ENCODE measurements around the gene TAB2. TPM values are rescaled to one million over a fixed set of nuclear protein-coding genes. Genes with fewer than 3 reads are reported as not detected.

Gene TAB2
- total and polyA plus RNA-seq, 9 of the 15 experiments (the other 6 are each of a cell fraction or from before 2014, with no cell fraction given), result 9.1 to 38.3 (median 18.6) TPM

DNA sequence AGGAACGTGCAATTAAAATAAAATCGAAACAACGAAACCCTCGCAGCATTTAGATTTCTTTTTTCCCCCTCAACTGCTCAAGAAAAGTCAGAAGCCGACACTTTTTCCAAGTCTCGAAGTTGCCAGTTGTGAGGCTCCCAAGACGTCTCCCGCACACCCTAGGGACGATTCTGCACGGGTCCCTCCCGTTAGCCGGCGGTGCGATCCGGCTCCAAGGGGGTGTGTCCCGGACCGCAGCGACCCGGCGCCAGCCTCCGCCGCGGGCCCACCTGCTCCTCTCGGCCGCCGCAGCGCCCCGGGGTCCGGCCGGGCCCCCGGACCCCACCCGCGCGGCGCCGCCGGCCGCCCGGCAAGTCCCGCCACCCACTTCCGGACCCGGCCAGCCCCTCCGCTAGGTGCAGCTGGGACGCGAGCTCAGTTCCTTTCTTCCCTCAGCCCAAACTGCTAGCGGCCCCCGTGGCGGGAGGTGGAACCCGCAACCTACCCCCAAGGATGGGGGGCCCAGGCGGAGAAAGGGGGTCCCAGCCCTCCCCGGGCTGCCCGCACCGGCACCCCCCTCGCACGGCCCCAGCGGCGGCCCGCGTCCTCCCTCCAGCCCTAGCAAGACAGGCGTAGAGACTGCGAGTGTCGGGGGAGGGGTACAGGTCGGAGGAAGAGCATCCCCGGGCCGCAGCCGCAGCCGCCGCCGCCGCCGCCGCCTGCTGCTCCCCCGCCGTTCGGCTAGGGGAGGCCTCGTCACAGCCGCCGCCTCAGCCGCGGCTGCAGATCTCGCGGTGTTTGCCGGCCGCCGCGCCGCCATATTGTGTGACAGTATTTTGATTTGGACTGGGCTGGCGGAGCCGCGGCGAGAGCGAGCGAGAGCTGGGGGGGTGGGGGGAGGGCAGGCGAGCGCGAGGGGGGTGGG lies 520 bp upstream of the TAB2 start (continued):
- TF ChIP-seq TAF1 (IDR thresholded peaks at IDR 0.05; ENCODE audit: control insufficient read depth, extremely low read depth, insufficient read depth, low read length, severe bottlenecking) (peak; percentile 89), PTRF (tag; IDR thresholded peaks at IDR 0.05) (no peak), HDAC2 (IDR thresholded peaks at IDR 0.05) (peak; percentile 59; the same call in 1 of the 2 replicates), ZNF431 (CRISPR knock-in tag; IDR thresholded peaks at IDR 0.05) (no peak), FOXK1 (CRISPR knock-in tag; IDR thresholded peaks at IDR 0.05; ENCODE audit: borderline replicate concordance) (no peak), RBBP5 (IDR thresholded peaks at IDR 0.05; ENCODE audit: borderline replicate concordance, insufficient read depth, low read length, poor library complexity, severe bottlenecking) (peak; percentile 98), ZBTB40 (IDR thresholded peaks at IDR 0.05) (peak; percentile 64), ZBTB40 (CRISPR knock-in tag; IDR thresholded peaks at IDR 0.05) (no peak), ILK (tag; IDR thresholded peaks at IDR 0.05; ENCODE audit: borderline replicate concordance, low read depth) (no peak), SIN3B (IDR thresholded peaks at IDR 0.05; ENCODE audit: low read depth) (peak; percentile 51), ELF4 (CRISPR knock-in tag; IDR thresholded peaks at IDR 0.05) (peak; percentile 73; the same call in 1 of the 2 replicates), ZNF785 (CRISPR knock-in tag; IDR thresholded peaks at IDR 0.05) (no peak), HNRNPLL (IDR thresholded peaks at IDR 0.05; ENCODE audit: low read depth, low read length, poor library complexity, severe bottlenecking) (peak; percentile 84), EZH2 (IDR thresholded peaks at IDR 0.05; ENCODE audit: borderline replicate concordance, low read depth, low read length) (no peak)
- TF ChIP-seq, protein P1, sequence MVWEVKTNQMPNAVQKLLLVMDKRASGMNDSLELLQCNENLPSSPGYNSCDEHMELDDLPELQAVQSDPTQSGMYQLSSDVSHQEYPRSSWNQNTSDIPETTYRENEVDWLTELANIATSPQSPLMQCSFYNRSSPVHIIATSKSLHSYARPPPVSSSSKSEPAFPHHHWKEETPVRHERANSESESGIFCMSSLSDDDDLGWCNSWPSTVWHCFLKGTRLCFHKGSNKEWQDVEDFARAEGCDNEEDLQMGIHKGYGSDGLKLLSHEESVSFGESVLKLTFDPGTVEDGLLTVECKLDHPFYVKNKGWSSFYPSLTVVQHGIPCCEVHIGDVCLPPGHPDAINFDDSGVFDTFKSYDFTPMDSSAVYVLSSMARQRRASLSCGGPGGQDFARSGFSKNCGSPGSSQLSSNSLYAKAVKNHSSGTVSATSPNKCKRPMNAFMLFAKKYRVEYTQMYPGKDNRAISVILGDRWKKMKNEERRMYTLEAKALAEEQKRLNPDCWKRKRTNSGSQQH (CRISPR knock-in tag; IDR thresholded peaks at IDR 0.05), result 0 out of 2 replicates have a peak, but pooled peaks have one; percentile 62
